ENCODE data around the gene TTC24.
"Not testable (repeated sequence)": the region's sequence is repeated elsewhere in the genome, so short reads cannot be mapped to it uniquely, and the experiment has no call there.

TTC24 gene

GRCh38 chr1:156571919-156572662 lies 7.4 kb upstream of the TTC24 start, which contains the start of gene IQGAP3:
Gene IQGAP3 (minus strand): TSS chr1:156572565. CDS start chr1:156572529, 36 bp downstream.
- peak; percentile 93 for ATAC-seq
- no peaks in the 10 kb centered on the region for H3K9me3 Mint-ChIP-seq
- H3K27ac Mint-ChIP-seq = peak within 1 kb of the TSS; percentile 64 to 87
- peaks cover 25% of the 10 kb centered on the region for H3K27me3 Mint-ChIP-seq
- DNase-seq = peak; percentile 69
- peak within 1 kb of the TSS; percentile 95 to 97 for H3K4me3 Mint-ChIP-seq
- peaks cover 24% of the 10 kb centered on the region for H3K4me1 Mint-ChIP-seq

GRCh38 chr1:156572663-156573018 lies 6.9 kb upstream of the TTC24 start:
- H3K4me3 Mint-ChIP-seq = peak overlapping the region; percentile 95 to 97
- peak overlapping the region; percentile 64 to 87 for H3K27ac Mint-ChIP-seq

GRCh38 chr1:156574039-156574633 lies 5.4 kb upstream of the TTC24 start:
- Mint-ChIP-seq H3K27me3 (peaks cover 25% of the 10 kb centered on the region), H3K4me1 (peaks cover 24% of the 10 kb centered on the region), H3K9me3 (no peaks in the 10 kb centered on the region), H3K27ac (no peak overlapping the region), H3K4me3 (no peak overlapping the region)
- no peak for DNase-seq
- no peak for ATAC-seq

More at GRCh38 chr1:156572663-156573018, 6.9 kb upstream of the TTC24 start:
- Mint-ChIP-seq H3K9me3 (no peaks in the 10 kb centered on the region), H3K27me3 (peaks cover 25% of the 10 kb centered on the region), H3K4me1 (peaks cover 24% of the 10 kb centered on the region)
- peak; percentile 19 for ATAC-seq
- no peak for DNase-seq

- no peak for DNase-seq
- H3K27ac Mint-ChIP-seq = no peak overlapping the region
- no peak overlapping the region for H3K4me3 Mint-ChIP-seq
- no peaks in the 10 kb centered on the region for H3K9me3 Mint-ChIP-seq
- peaks cover 9% of the 10 kb centered on the region for H3K27me3 Mint-ChIP-seq
- H3K4me1 Mint-ChIP-seq = peaks cover 24% of the 10 kb centered on the region
- ATAC-seq = no peak
Measured at GRCh38 chr1:156577550-156577949, 2.0 kb upstream of the TTC24 start.

- H3K4me3 Mint-ChIP-seq = no peak overlapping the region
- no peak for ATAC-seq
- DNase-seq = no peak
Measured at GRCh38 chr1:156578055-156578454, 1.5 kb upstream of the TTC24 start.

GRCh38 chr1:156581661-156582387 lies 2.3 kb downstream of the TTC24 start:
- no peaks in the 10 kb centered on the region for H3K27me3 Mint-ChIP-seq
- H3K9me3 Mint-ChIP-seq = no peaks in the 10 kb centered on the region
- peak overlapping the region; percentile 93 to 96 for H3K4me3 Mint-ChIP-seq
- ATAC-seq (peak; percentile 80), DNase-seq (peak; percentile 64 to 76)
- peak overlapping the region; percentile 98 to 99 for H3K27ac Mint-ChIP-seq
- H3K4me1 Mint-ChIP-seq = peaks cover 49% of the 10 kb centered on the region

More at GRCh38 chr1:156578055-156578454, 1.5 kb upstream of the TTC24 start:
- Mint-ChIP-seq H3K27ac (no peak overlapping the region), H3K9me3 (no peaks in the 10 kb centered on the region), H3K4me1 (peaks cover 24% of the 10 kb centered on the region), H3K27me3 (peaks cover 4% of the 10 kb centered on the region)

- Mint-ChIP-seq H3K27ac (peak overlapping the region; percentile 98 to 99), H3K9me3 (no peaks in the 10 kb centered on the region), H3K27me3 (no peaks in the 10 kb centered on the region), H3K4me1 (peaks cover 49% of the 10 kb centered on the region), H3K4me3 (peak overlapping the region; percentile 93 to 96)
- peak; percentile 51 to 72 for DNase-seq
- ATAC-seq = peak; percentile 86
Measured at GRCh38 chr1:156582388-156583017, 3.0 kb downstream of the TTC24 start.

- peak overlapping the region; percentile 81 to 98 for H3K27ac Mint-ChIP-seq
- peak overlapping the region; percentile 93 to 96 for H3K4me3 Mint-ChIP-seq
- peaks cover 49% of the 10 kb centered on the region for H3K4me1 Mint-ChIP-seq
- no peak for ATAC-seq
- peak; percentile 64 to 68 for DNase-seq
- no peaks in the 10 kb centered on the region for H3K27me3 Mint-ChIP-seq
- no peaks in the 10 kb centered on the region for H3K9me3 Mint-ChIP-seq
Measured at GRCh38 chr1:156583821-156584622, 4.5 kb downstream of the TTC24 start.

- no peaks in the 10 kb centered on the region for H3K9me3 Mint-ChIP-seq
- no peak overlapping the region for H3K4me3 Mint-ChIP-seq
- DNase-seq = no peak
- H3K4me1 Mint-ChIP-seq = peaks cover 49% of the 10 kb centered on the region
- H3K27ac Mint-ChIP-seq = no peak overlapping the region
- ATAC-seq = no peak
- no peaks in the 10 kb centered on the region for H3K27me3 Mint-ChIP-seq
Measured at GRCh38 chr1:156584813-156585212, 5.3 kb downstream of the TTC24 start.

- peaks cover 51% of the 10 kb centered on the region for H3K4me1 Mint-ChIP-seq
- DNase-seq (no peak), ATAC-seq (no peak)
- H3K4me3 Mint-ChIP-seq = no peak overlapping the region
- H3K27me3 Mint-ChIP-seq = no peaks in the 10 kb centered on the region
- H3K9me3 Mint-ChIP-seq = no peaks in the 10 kb centered on the region
- no peak overlapping the region for H3K27ac Mint-ChIP-seq
Measured at GRCh38 chr1:156586323-156586722, 6.8 kb downstream of the TTC24 start.

- no peak overlapping the region for H3K27ac Mint-ChIP-seq
- DNase-seq (no peak), ATAC-seq (no peak)
- peaks cover 45% of the 10 kb centered on the region for H3K4me1 Mint-ChIP-seq
- no peaks in the 10 kb centered on the region for H3K9me3 Mint-ChIP-seq
- H3K27me3 Mint-ChIP-seq = no peaks in the 10 kb centered on the region
- no peak overlapping the region for H3K4me3 Mint-ChIP-seq
Measured at GRCh38 chr1:156586892-156587477, 7.5 kb downstream of the TTC24 start.

GRCh38 chr1:156587927-156588326 lies 8.4 kb downstream of the TTC24 start:
- H3K4me3 Mint-ChIP-seq, DNase-seq, ATAC-seq, H3K27ac Mint-ChIP-seq, H3K27me3 Mint-ChIP-seq, H3K9me3 Mint-ChIP-seq: not testable (repeated sequence)
- peaks cover 42% of the 10 kb centered on the region for H3K4me1 Mint-ChIP-seq

- ATAC-seq = no peak
- Mint-ChIP-seq H3K4me3 (no peak overlapping the region), H3K27ac (peak overlapping the region in 1 of 2 donors; percentile 63), H3K4me1 (peaks cover 30% of the 10 kb centered on the region), H3K27me3 (no peaks in the 10 kb centered on the region), H3K9me3 (no peaks in the 10 kb centered on the region)
- no peak for DNase-seq
Measured at GRCh38 chr1:156589546-156589945, 10.0 kb downstream of the TTC24 start.

- Mint-ChIP-seq H3K4me1 (peaks cover 20% of the 10 kb centered on the region), H3K4me3 (peak overlapping the region in 1 of 2 donors; percentile 82), H3K9me3 (no peaks in the 10 kb centered on the region), H3K27me3 (no peaks in the 10 kb centered on the region), H3K27ac (no peak overlapping the region)
- DNase-seq (no peak), ATAC-seq (no peak)
Measured at GRCh38 chr1:156590326-156591180, 11.0 kb downstream of the TTC24 start.

Measured in stimulated activated naive CD8-positive, alpha-beta T cell treated with anti-CD3 and anti-CD28 coated beads, Interleukin-15, amount 100 ng/mL, for 72 hours (primary cell).